ENCODE measurements around the gene OXA1L. TPM values are rescaled to one million over a fixed set of nuclear protein-coding genes. Genes with fewer than 3 reads are reported as not detected.

Gene OXA1L
- total and polyA plus RNA-seq, 2 donors, result 81.8 to 85.7 TPM

- WGBS, result 94% methylated on average over 7 of the region's 7 CpGs
- H3K9me3 ChIP-seq (ENCODE audit: control insufficient read depth in 2 of 2, insufficient read depth in 1 of 2, low read length in 1 of 2), result no peaks in the 10 kb centered on the region
- H3K4me1 ChIP-seq (ENCODE audit: control insufficient read depth in 2 of 2, insufficient read depth in 2 of 2, low read length in 2 of 2), result peaks cover 7 to 24% of the 10 kb centered on the region in 2 donors
- H3K36me3 ChIP-seq (ENCODE audit: control insufficient read depth in 2 of 2, insufficient read depth in 2 of 2, low read length in 1 of 2), result no peaks in the 10 kb centered on the region
- no peak overlapping the region for H3K4me3 ChIP-seq (ENCODE audit: low read length in 2 of 2)
- H3K27ac ChIP-seq (ENCODE audit: low read depth in 1 of 2, low read length in 1 of 2), result no peak overlapping the region
- DNase-seq (ENCODE audit: low read depth in 6 of 9, low spot score in 9 of 9), result no peak
- H3K27me3 ChIP-seq (ENCODE audit: control insufficient read depth in 2 of 2, insufficient read depth in 1 of 2, low read length in 1 of 2), result peaks cover 0 to 11% of the 10 kb centered on the region in 2 donors
Measured at GRCh38 chr14:22814373-22814772, 47.9 kb downstream of the OXA1L start.

- peak within 1 kb of the TSS; percentile 62 to 71 for H3K27ac ChIP-seq (ENCODE audit: low read depth in 1 of 2, low read length in 1 of 2)
- peaks cover 7 to 31% of the 10 kb centered on the region in 2 donors for H3K4me1 ChIP-seq (ENCODE audit: control insufficient read depth in 2 of 2, insufficient read depth in 2 of 2, low read length in 2 of 2)
- H3K27me3 ChIP-seq (ENCODE audit: control insufficient read depth in 2 of 2, insufficient read depth in 1 of 2, low read length in 1 of 2), result peaks cover under 1 to 19% of the 10 kb centered on the region in 2 donors
- no peak within 1 kb of the TSS for H3K4me3 ChIP-seq (ENCODE audit: low read length in 2 of 2)
- no peaks in the 10 kb centered on the region for H3K9me3 ChIP-seq (ENCODE audit: control insufficient read depth in 2 of 2, insufficient read depth in 1 of 2, low read length in 1 of 2)
- H3K36me3 ChIP-seq (ENCODE audit: control insufficient read depth in 2 of 2, insufficient read depth in 2 of 2, low read length in 1 of 2), result no peaks in the 10 kb centered on the region
- no peak for DNase-seq (ENCODE audit: low read depth in 6 of 9, low spot score in 9 of 9)
- 92% methylated on average over 10 of the region's 10 CpGs for WGBS
Measured at GRCh38 chr14:22814941-22815713, 48.6 kb downstream of the OXA1L start, which contains the start of gene SLC7A7. Gene SLC7A7, minus strand, starts transcription at chr14:22815435. Its CDS starts 2,037 bp downstream, at chr14:22813398.

- Histone ChIP-seq H3K9me3 (ENCODE audit: control insufficient read depth in 2 of 2, insufficient read depth in 1 of 2, low read length in 1 of 2) (no peaks in the 10 kb centered on the region), H3K36me3 (ENCODE audit: control insufficient read depth in 2 of 2, insufficient read depth in 2 of 2, low read length in 1 of 2) (no peaks in the 10 kb centered on the region), H3K4me3 (ENCODE audit: low read length in 2 of 2) (no peak overlapping the region), H3K27ac (ENCODE audit: low read depth in 1 of 2, low read length in 1 of 2) (peak overlapping the region in 1 of 2 donors; percentile 38), H3K4me1 (ENCODE audit: control insufficient read depth in 2 of 2, insufficient read depth in 2 of 2, low read length in 2 of 2) (peaks cover 9 to 47% of the 10 kb centered on the region in 2 donors), H3K27me3 (ENCODE audit: control insufficient read depth in 2 of 2, insufficient read depth in 1 of 2, low read length in 1 of 2) (peaks cover 3 to 47% of the 10 kb centered on the region in 2 donors)
- DNase-seq (ENCODE audit: low read depth in 6 of 9, low spot score in 9 of 9), result peak in 1 of 9 donors; percentile 47
- 16% methylated on average over 10 of the region's 10 CpGs for WGBS
Measured at GRCh38 chr14:22819151-22819988, 52.9 kb downstream of the OXA1L start.

GRCh38 chr14:22820731-22821130 lies 54.2 kb downstream of the OXA1L start:
- peaks cover 6 to 48% of the 10 kb centered on the region in 2 donors for H3K4me1 ChIP-seq (ENCODE audit: control insufficient read depth in 2 of 2, insufficient read depth in 2 of 2, low read length in 2 of 2)
- peaks cover 3 to 47% of the 10 kb centered on the region in 2 donors for H3K27me3 ChIP-seq (ENCODE audit: control insufficient read depth in 2 of 2, insufficient read depth in 1 of 2, low read length in 1 of 2)
- no peak for DNase-seq (ENCODE audit: low read depth in 6 of 9, low spot score in 9 of 9)
- WGBS, result 96% methylated on average over 1 of the region's 1 CpG
- no peak overlapping the region for H3K27ac ChIP-seq (ENCODE audit: low read depth in 1 of 2, low read length in 1 of 2)
- H3K36me3 ChIP-seq (ENCODE audit: control insufficient read depth in 2 of 2, insufficient read depth in 2 of 2, low read length in 1 of 2), result no peaks in the 10 kb centered on the region
- no peaks in the 10 kb centered on the region for H3K9me3 ChIP-seq (ENCODE audit: control insufficient read depth in 2 of 2, insufficient read depth in 1 of 2, low read length in 1 of 2)
- H3K4me3 ChIP-seq (ENCODE audit: low read length in 2 of 2), result no peak overlapping the region

GRCh38 chr14:22821193-22822015 lies 54.9 kb downstream of the OXA1L start:
- H3K36me3 ChIP-seq (ENCODE audit: control insufficient read depth in 2 of 2, insufficient read depth in 2 of 2, low read length in 1 of 2), result no peaks in the 10 kb centered on the region
- peaks cover 5 to 45% of the 10 kb centered on the region in 2 donors for H3K4me1 ChIP-seq (ENCODE audit: control insufficient read depth in 2 of 2, insufficient read depth in 2 of 2, low read length in 2 of 2)
- 95% methylated on average over 24 of the region's 24 CpGs for WGBS
- peaks cover 3 to 47% of the 10 kb centered on the region in 2 donors for H3K27me3 ChIP-seq (ENCODE audit: control insufficient read depth in 2 of 2, insufficient read depth in 1 of 2, low read length in 1 of 2)
- H3K4me3 ChIP-seq (ENCODE audit: low read length in 2 of 2), result no peak overlapping the region
- no peaks in the 10 kb centered on the region for H3K9me3 ChIP-seq (ENCODE audit: control insufficient read depth in 2 of 2, insufficient read depth in 1 of 2, low read length in 1 of 2)
- no peak overlapping the region for H3K27ac ChIP-seq (ENCODE audit: low read depth in 1 of 2, low read length in 1 of 2)
- no peak for DNase-seq (ENCODE audit: low read depth in 6 of 9, low spot score in 9 of 9)

- peaks cover 5 to 45% of the 10 kb centered on the region in 2 donors for H3K4me1 ChIP-seq (ENCODE audit: control insufficient read depth in 2 of 2, insufficient read depth in 2 of 2, low read length in 2 of 2)
- H3K36me3 ChIP-seq (ENCODE audit: control insufficient read depth in 2 of 2, insufficient read depth in 2 of 2, low read length in 1 of 2), result no peaks in the 10 kb centered on the region
- peak overlapping the region; percentile 6 to 19 for H3K27ac ChIP-seq (ENCODE audit: low read depth in 1 of 2, low read length in 1 of 2)
- peak overlapping the region; percentile 37 to 51 for H3K4me3 ChIP-seq (ENCODE audit: low read length in 2 of 2)
- no peak for DNase-seq (ENCODE audit: low read depth in 6 of 9, low spot score in 9 of 9)
- H3K9me3 ChIP-seq (ENCODE audit: control insufficient read depth in 2 of 2, insufficient read depth in 1 of 2, low read length in 1 of 2), result no peaks in the 10 kb centered on the region
- WGBS, result 73% methylated on average over 32 of the region's 32 CpGs
- peaks cover 3 to 47% of the 10 kb centered on the region in 2 donors for H3K27me3 ChIP-seq (ENCODE audit: control insufficient read depth in 2 of 2, insufficient read depth in 1 of 2, low read length in 1 of 2)
Measured at GRCh38 chr14:22822016-22822570, 55.6 kb downstream of the OXA1L start.

Other genes with a start within 250 kb of the OXA1L start
- 220 TPM for gene DAD1, start 177.5 kb upstream of the OXA1L start, total RNA-seq
- 237 TPM for gene DAD1, start 177.5 kb upstream of the OXA1L start, polyA plus RNA-seq
- gene ABHD4, start 168.4 kb upstream of the OXA1L start, total RNA-seq, result 3.4 TPM
- gene ABHD4, start 168.4 kb upstream of the OXA1L start, polyA plus RNA-seq, result 9.3 TPM
- gene OR6J1, start 122.3 kb upstream of the OXA1L start, total RNA-seq, result not detected
- under 0.01 TPM for gene OR6J1, start 122.3 kb upstream of the OXA1L start, polyA plus RNA-seq
- gene SLC7A7, start 48.7 kb downstream of the OXA1L start, total RNA-seq, result 10.7 TPM
- 16.7 TPM for gene SLC7A7, start 48.7 kb downstream of the OXA1L start, polyA plus RNA-seq
- gene MRPL52, start 63.2 kb downstream of the OXA1L start, total RNA-seq, result 114 TPM
- gene MRPL52, start 63.2 kb downstream of the OXA1L start, polyA plus RNA-seq, result 121 TPM
- gene MMP14, start 69.9 kb downstream of the OXA1L start, total RNA-seq, result 21.2 TPM
- gene MMP14, start 69.9 kb downstream of the OXA1L start, polyA plus RNA-seq, result 69.5 TPM
- 11.4 TPM for gene LRP10, start 105.1 kb downstream of the OXA1L start, total RNA-seq
- 18.6 TPM for gene LRP10, start 105.1 kb downstream of the OXA1L start, polyA plus RNA-seq
- 0.47 TPM for gene REM2, start 116.5 kb downstream of the OXA1L start, total RNA-seq
- gene REM2, start 116.5 kb downstream of the OXA1L start, polyA plus RNA-seq, result 3.2 TPM
- gene RBM23, start 152.5 kb downstream of the OXA1L start, total RNA-seq, result 85.2 TPM
- gene RBM23, start 152.5 kb downstream of the OXA1L start, polyA plus RNA-seq, result 41.8 TPM
- 76.4 TPM for gene PRMT5, start 162.7 kb downstream of the OXA1L start, total RNA-seq
- 31.8 TPM for gene PRMT5, start 162.7 kb downstream of the OXA1L start, polyA plus RNA-seq
- gene HAUS4, start 190.4 kb downstream of the OXA1L start, total RNA-seq, result 51.1 TPM
- gene HAUS4, start 190.4 kb downstream of the OXA1L start, polyA plus RNA-seq, result 30.5 TPM
- gene AJUBA, start 215.9 kb downstream of the OXA1L start, total RNA-seq, result 14.4 TPM
- 22.4 TPM for gene AJUBA, start 215.9 kb downstream of the OXA1L start, polyA plus RNA-seq
- 23.8 TPM for gene C14orf93, start 243.5 kb downstream of the OXA1L start, total RNA-seq
- 17.5 TPM for gene C14orf93, start 243.5 kb downstream of the OXA1L start, polyA plus RNA-seq